Activated T-cell treated with anti-CD3 and anti-CD28 coated beads, Interleukin-2, amount 50 U/mL, for 48 hours (primary cell): ENCODE measurements around the gene IL16.

Experiments
- DNase-seq, 2 experiments: peaks; one replicate each; pipeline ENCODE4 v3.0.0-alpha.2; 2020

The IL16 gene

DNA sequence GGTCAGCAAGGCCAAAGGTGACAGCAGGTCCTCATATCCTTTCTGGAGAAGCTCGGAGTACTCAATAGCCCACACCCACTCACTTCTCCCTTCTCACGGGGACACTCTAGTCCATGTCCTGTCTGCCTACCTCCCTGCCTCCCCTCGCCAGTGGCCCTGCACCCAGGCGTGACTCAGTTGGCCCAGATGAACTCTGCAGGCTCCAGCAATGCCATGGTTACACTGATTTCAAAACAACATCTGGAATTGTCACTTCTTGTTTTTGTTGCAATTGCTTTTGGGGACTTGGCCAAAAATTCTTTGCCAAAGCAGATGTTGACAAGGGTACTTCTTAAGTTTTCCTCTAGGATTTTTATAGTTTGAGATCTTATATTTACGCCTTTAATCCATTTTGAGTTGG lies 13.0 kb downstream of the IL16 start:
- no peak for DNase-seq

DNA sequence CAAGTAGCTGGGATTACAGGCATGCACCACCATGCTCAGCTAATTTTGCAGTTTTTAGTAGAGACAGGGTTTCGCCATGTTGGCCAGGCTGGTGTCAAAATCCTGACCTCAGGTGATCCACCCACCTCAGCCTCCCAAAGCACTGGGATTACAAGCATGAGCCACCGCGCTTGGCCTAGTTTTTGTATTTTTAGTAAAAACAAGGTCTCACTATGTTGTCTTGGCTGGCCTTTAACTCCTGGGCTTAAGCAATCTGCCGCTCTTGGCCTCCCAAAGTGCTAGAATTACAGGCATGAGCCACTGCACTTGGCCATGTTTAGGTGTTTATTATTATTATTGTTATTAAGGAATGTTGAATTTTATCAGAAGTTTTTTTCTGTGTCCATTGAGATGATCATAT lies 14.7 kb downstream of the IL16 start:
- no peak for DNase-seq

DNA sequence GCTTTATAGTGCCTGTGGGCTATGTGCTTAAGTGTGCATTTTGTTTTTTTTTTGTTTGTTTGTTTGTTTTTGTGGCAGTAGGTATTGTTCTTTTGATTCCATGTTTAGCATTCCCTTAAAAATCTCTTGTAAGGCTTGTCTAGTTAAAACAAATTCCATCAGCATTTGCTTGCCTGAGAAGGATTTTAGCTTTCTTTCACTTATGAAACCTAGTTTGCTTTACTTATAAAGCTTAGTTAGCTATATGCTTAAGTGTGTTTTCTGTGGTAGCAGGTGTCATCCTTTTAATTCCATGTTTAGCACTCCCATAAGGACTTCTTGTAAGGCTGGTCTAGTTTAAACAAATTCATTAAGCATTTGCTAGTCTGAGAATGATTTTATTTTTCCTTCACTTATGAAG lies 17.3 kb downstream of the IL16 start:
- no peak for DNase-seq

DNA sequence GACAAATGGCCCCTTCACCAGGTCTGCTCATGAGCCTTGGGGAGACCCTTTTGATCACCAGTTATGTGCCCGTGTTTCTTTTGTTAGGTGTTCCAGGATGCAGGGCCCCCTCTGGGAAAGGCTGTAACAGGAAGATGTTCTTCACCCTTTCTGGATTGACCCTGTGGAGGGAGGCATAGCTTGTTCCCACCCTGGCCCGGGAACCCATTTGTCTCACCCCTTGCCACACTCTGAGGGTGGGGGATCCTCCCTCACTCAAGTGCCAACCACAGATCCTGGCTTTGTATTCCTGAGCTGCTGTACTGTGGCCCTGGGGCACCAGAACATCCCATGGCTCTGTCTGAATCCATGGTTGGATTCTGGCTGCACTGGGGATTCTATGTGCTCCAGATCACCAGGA lies 18.9 kb downstream of the IL16 start:
- no peak for DNase-seq

DNA sequence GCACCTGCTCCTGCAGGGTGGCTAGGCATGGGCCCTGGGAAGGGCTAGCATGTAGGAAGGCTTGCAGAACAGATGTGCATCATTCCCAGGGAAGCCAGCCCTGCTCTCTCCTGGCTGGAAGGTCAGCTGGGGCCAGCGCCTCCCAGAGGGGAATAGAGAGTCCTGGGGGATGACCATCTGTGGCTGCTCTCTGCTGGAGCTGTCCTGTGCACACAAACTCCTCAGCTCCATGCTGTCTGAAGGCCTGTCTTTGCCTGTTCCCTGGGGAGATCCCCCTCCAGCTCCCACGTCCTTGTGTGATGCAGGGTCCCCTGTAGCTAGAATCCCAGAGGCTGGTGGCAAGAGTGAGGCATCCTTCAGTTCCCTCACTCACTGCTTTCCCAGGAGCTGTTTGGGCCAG lies 19.3 kb downstream of the IL16 start:
- no peak for DNase-seq

DNA sequence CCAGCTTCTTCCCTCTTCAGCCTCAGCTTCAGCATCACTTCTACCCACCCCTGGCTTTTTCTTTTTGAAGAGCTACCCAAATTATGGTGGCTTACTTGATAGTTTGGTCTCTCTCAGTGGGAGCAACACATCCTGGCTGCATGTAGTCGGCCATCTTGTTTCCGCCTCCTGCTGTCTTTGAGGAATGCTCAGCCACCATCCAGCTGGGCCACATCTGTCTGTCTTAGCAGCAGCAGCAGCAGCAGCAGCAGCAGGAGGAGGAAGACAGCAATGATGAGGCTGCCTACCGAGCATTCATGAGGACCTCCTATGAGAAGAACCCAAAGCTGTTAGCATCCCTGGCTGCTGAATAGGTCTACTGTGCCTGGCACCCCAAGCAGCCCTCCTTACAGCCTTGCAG lies 19.7 kb downstream of the IL16 start:
- no peak for DNase-seq

DNA sequence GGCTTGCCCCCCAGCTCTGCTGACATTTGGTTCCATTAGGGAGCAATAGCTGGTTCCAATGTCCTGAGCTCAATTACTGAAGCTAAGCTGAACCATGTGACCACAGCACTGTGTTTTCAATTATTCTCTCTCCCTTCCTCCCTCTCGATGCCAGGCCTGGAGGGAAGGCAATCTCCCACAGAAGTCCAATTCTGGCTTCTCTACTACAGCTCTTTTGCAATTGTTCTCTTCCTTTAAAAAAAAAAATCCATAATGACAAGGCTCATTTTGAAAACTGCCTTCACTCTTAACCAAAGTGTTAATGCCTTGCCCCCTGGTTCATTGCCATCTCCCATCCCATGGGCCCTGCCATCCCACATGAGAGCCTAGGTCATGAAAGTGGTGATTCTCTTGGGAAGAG lies 24.8 kb downstream of the IL16 start:
- DNase-seq, result no peak

DNA sequence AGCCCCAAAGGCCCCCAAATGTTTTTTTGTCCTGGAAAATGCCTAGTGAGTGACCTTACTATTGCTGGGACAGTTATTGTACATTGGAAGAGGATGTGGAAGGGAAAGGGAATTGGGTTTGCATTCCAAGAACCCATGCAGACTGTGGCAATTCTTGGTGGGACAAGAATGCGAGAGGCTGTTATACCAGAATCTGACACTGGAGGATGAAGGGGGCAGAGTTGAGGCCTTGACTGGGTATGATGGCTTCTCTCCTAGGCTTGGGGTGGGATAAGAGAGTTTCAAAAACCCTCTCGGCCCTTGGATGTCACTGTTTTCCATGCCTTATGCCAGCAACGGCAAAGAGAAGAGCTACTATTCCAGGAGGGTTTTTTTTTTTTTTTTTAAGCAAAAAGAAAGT lies 25.3 kb downstream of the IL16 start:
- DNase-seq, result no peak

DNA sequence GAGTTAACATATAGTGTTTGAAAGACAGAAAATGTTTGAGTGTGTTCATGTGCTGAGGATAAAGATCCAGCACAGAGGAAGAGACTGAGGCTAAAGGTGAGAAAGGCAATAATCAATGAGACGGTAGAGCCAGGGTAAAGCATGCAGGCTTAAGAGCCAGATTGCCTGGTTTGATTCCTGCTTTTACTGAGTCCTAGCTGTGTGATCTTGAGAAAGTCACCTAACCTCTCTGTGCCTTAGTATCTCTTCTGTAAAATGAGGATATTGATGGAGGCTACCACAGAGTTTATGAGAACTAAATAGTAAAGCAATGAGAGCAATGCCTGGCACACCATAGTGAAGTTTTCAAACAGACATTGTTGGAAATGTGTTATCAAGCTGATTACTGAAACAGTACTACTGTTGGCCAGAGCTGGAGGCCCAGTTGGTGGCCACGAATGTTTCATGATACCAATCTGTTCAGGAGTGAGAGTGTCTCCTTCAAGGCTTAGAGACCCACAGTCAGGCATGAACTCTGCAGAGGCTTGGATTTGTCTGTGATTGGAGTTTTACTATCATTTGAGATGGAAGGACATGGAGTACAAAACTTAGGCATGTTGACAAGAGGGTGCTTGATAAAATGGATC lies 26.8 kb downstream of the IL16 start:
- no peak for DNase-seq

DNA sequence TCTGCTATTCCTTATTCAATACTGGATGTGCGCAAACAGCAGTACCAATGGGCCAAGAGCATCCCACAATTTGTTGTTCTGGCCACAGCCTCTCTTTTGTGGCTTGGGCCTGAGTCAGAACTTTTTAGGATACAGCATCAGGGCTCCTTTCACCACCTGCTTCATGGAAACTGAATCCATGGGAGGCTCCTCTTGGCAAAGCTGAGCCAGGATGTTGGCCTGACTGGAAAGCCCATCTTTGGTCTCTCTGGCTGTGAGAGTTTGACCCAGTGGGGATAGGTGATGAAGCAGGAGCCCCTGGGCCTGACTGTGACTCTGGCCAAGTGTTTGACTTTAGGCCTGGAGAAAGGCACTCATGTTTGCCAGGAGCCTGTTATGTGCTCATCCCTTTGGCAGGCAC lies 27.6 kb downstream of the IL16 start:
- no peak for DNase-seq

DNA sequence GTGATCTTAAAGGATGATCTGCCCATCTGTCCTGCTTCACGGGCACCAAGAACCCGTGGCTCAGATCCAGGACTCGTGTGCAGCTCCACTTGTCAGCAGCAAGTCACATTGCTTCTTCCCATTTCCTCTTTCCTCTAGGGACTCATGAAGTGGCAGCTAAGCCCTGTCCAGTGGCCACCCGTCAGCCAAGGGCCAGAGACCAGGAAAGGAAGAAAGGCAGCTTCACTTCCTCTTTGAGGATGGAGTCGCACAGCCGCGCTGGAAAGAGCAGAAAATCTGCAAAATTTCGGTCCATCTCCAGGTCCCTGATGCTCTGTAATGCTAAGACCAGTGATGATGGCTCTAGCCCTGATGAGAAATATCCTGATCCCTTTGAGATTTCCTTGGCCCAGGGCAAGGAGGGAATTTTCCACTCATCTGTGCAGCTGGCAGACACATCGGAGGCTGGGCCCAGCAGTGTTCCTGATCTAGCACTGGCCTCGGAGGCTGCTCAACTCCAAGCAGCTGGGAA lies 28.5 kb downstream of the IL16 start:
- DNase-seq, result no peak

DNA sequence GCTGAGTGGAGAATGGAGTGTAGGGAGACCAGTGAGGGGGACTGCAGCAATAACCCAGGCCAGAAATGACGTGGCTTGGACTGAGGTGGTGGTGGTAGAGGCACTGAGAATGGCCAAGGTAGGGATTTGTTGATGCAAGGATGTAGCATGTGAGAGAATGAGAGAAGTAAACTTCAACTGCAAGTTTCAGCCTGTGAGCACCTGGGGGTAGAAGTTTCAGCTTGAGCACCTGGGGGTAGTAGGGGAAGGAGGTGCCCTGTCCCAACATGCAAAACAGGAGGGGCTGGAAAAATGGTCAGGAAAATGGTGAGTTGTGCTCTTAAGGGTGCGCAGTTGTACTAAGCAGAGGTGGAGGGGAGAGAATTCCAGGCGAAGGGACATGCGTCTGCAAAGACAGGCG lies 31.0 kb downstream of the IL16 start:
- no peak for DNase-seq

DNA sequence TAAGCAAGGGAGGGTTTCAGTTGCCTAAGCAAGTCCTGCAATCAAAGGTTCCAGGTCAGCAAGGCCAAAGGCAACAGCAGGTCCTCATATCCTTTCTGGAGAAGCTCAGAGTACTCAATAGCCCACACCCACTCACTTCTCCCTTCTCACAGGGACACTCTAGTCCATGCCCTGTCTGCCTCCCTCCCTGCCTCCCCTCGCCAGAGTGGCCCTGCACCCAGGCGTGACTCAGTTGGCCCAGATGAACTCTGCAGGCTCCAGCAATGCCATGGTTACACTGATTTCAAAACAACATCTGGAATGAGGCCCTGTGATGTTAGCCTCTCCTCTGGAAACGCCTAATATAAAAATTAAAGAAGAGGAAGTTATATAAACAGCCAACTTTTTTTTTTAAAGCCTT lies 32.9 kb downstream of the IL16 start:
- no peak for DNase-seq

DNA sequence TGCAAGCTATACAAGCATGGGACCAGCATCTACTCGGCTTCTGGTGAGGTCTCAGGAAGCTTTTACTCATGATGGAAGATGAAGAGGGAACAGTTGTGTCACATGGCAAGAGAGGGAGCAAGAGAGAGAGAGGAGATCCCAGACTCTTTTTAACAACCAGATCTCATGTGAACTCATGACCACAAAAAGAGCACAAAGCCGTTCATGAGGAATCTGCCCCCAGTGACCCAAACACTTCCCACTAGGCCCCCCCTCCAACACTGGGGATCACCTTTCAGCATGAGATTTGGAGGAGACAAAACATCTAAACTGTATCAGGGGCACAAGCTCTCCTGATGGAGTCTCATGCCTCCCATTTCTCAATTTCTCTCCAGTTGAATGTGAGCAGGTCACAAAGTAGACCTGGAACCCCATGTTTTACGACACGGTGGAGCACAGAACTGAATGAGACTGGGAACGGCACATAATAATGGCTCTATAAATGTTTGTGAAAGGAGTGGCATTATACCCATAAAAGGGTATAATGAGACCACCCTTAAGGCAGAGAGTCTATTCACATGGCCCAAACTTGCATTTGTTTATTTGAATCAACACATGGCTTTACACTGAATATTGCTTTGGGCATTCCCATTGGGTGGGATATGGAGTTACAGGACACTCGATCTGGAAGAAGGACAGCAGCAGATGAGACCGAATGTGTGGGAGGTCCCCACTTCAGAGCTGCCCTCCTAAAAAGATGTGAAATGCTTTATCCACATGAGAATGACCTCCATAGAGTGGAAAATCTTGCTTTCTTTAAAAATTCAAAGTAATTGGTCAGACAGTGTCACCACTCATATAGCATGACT lies 38.8 kb downstream of the IL16 start:
- no peak for DNase-seq

DNA sequence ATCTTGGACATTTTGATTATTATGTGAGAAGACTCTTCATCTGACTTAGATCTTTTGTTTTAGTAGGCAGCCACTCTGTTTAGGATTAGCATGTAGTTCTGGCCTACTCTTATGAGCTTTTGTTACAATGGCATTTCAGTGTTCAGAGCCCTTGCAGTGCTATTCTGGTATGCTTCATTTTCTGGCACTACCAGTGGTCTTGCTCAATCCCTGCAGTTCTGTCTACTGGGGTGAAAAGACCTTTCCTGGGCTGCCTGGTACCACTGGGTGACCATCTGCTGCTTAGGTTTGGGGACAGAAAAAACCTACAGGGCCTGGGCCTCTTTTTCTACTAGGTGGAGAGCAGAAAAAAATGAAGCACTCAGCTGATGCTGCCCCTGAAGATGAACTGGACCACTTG lies 42.5 kb downstream of the IL16 start:
- no peak for DNase-seq

DNA sequence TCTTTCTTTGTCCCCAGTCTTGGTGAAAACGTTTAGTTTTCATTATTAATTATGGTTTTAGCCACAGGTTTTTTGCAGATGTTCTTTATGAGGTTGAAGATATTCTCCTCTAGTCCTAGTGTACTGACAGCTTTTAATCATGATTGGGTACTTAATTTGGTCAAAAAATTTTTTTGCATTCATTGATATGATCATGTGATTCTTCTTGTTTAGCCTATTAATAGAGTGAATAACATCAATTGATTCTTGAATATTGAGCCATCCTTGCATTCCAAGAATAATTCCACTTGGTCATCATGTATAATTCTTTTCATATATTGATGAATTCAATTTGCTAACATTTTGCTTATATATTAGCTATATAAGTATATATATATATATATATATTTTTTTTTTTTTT lies 46.1 kb downstream of the IL16 start:
- no peak for DNase-seq

DNA sequence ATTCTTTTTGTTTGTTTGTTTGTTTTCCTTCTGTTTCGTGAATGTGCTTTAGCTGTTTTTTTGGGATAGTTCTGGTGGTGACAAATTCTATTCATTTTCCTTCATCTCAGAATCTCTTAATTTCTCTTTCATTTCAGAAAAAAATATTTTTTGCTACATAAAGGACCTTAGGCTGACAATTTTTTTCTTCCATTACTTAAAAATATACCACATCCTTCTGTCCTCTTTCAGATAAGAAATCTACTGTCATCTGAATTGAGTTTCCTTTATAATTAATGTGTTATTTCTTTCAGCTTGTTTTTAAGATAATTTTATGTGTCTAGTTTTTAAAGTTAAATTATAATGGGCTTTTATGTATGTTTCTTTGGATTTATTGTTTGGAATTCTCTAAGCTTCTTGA lies 47.6 kb downstream of the IL16 start:
- no peak for DNase-seq

DNA sequence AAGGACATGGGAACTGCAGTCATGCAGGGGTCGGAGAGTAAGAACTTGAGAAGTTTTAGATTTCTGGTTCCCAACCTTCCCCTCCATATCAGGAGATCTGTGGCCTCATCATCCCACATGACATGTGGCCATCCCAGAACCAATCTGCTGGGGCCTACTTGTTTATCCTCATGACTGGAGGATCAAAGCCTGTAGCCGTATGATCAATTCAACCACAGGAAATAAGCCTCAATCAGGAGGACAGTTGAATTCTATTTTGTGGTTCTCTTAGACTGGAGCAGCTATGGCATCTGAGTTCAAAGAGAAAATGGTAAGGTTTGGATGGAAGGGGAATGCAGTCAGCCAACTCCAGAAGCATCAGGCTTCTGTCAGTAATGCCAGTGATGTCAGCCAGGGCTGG lies 57.2 kb downstream of the IL16 start:
- DNase-seq, result no peak

DNA sequence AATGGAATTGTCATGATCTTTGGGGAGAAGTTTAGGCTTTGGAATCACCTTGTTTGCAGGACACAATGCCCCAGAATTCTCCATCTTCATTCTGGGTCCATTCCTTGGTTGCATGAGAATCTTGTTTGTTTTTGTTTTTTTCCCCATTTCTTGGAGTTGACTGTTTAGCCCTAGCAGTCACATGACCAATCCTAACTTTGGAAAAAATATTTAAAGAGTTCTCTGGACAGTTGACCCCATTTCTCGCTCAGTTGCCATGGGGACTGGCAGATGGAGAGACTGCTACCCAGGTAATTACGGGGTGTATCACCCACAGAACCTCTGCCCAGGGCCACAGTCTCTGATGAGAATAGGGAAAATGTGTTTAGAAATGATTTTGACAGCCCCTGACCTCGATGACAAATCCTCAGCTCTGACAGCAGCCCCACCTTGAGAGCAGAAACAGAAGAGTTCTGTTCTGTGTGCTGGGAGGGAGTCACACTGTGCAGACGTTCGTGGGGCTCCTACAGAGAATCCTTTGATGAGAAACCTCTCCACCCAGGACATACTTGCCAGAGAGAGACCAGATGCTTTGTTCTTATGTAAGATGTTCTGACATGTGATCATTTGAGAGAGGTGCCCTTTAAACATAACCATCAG lies 57.7 kb downstream of the IL16 start:
- no peak for DNase-seq

DNA sequence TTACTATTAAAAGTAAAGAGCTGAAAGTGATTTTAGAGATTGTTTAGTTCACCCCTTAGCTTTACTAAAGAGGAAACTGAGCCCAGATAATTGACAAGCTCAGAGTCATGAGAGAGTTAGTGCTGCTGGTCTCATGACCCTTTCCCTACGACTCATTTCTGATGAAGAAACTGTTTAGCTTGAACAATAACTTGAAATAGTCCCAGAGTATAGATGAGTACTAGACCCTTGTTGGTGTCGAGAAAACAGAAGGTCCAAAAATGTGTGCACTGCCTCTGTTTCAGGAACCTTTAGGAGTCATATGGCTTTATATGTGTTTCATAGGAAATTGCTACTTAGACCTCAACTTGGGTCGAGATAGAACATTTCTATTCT lies 58.2 kb downstream of the IL16 start:
- no peak for DNase-seq

DNA sequence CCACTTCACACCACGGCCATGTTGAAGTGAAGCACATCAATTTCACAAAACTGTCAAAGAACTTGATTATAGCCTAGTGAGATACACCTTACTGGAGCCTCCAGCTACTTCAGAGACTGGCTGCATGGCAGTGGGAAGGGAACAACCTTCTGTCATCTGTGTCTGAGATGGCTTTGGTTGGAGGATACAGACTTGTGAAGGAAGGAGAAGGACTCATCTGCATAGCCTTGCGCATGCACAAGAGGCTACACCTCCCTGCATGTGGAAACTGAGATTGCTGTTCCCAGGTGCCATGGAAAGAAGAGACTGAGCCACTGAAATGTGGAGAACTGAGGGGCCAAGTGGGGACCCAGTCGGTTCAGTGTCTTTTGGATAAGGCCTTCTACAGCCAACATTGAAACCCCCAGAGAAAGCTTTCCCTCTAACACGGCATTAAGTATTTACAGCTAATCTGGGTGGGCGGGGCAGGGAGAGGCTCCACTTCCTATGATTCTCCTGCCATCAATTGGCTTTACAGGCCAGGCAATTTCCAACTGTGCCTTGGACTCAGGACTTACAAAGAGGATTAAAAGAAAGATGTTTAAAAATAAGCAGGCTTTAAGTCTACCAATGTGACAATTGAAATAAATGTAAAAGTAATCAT lies 58.8 kb downstream of the IL16 start:
- DNase-seq, result no peak

DNA sequence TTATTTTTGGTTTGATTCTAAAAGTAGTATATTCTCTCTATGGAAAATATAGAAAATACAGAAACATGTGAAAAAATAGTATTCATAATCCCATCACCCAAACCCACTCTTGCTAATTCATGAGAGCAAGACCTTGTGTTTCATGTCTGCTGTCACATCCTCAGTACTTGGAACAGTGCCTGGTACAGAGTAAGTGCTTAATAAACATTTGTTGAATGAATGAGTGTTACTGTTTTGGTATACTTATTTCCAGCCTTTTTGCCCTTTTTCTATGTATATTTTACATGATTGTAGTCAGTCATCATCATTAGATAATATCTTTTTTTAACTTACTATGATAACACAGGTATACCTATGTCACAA lies 59.3 kb downstream of the IL16 start:
- no peak for DNase-seq

DNA sequence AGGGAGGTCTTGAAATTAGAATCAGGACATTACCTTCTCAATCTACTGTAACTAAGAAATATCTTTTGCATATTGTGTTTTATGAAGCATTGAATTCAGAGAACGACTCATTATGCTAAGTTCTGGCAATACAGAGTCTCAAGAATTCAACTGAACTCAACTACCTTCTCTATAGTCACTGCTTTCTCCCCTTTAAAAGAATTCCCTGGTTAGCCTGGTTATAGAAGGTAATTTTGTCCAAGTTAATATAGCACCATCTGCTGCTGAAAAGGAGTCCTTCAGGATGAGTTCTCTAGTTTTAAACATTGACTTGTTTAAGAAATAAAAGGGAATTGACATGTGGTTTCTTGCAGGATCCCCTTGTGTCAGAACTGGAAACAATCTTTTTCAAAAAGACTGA lies 60.2 kb downstream of the IL16 start:
- DNase-seq, result no peak

DNA sequence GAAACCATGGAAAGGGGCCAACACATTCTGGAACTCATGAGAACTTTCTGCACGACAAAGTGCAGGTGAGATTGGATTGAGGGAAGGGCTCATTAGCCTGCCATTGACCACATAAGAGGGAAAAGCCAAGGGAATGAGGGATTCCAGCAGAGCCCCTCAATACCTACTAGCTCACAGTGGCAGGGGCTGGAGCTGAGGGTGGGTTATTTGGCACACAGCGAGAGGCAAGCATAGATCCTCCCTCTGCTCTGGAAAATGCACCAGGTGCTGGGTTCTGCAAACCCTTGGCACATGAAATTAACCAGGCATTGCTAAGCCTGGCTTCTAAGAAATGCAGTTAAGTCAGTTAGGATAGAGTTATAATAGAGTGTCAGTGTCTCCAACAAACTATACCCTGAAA lies 60.8 kb downstream of the IL16 start:
- DNase-seq, result no peak
